ENCODE data around the gene SLC2A1. TPM values are rescaled to one million over a fixed set of nuclear protein-coding genes. Genes with fewer than 3 reads are reported as not detected.

Gene SLC2A1
- 509 and 629 TPM in 2 replicates for total RNA-seq

GRCh38 chr1:42958488-42959319 is at the start of gene SLC2A1:
Gene SLC2A1, minus strand, starts transcription at chr1:42958868. Its CDS starts 217 bp downstream, at chr1:42958651.

Other genes with a start within 250 kb of the SLC2A1 start
- gene CLDN19, start 218.6 kb downstream of the SLC2A1 start, total RNA-seq = not detected in 2 replicates
- 42.9 and 45.5 TPM in 2 replicates for gene P3H1, start 191.8 kb downstream of the SLC2A1 start, total RNA-seq
- 4.2 and 6.4 TPM in 2 replicates for gene C1orf50, start 191.6 kb downstream of the SLC2A1 start, total RNA-seq
- not detected in 2 replicates for gene TMEM269, start 173.9 kb downstream of the SLC2A1 start, total RNA-seq
- 5.5 and 11.2 TPM in 2 replicates for gene ERMAP, start 141.7 kb downstream of the SLC2A1 start, total RNA-seq
- gene SVBP, start 141.5 kb downstream of the SLC2A1 start, total RNA-seq = 23.0 and 24.6 TPM in 2 replicates
- 6.0 and 6.2 TPM in 2 replicates for gene ZNF691, start 112.3 kb downstream of the SLC2A1 start, total RNA-seq
- gene EBNA1BP2, start 213.4 kb upstream of the SLC2A1 start, total RNA-seq = 121 and 224 TPM in 2 replicates
- 0.34 and 0.86 TPM in 2 replicates for gene CFAP57, start 213.5 kb upstream of the SLC2A1 start, total RNA-seq

Measured in hair follicular keratinocyte (primary cell).